Purkinje cell (primary cell): Measurements from ENCODE around the gene AP1S2. TPM values are rescaled to one million over a fixed set of nuclear protein-coding genes. Genes with fewer than 3 reads are reported as not detected.

Experiments used
- polyA plus RNA-seq: library from polyadenylated mRNA; unstranded; fragments of >200 nt; fragmentation: Nextera tagmentation; gene quantifications from 2 replicates; pipeline ENCODE4 v1.2.1, GENCODE V29; 2014

AP1S2 gene
- 54.0 and 57.7 TPM in 2 replicates for polyA plus RNA-seq

GRCh38 chrX:15854712-15855567 is at the start of gene AP1S2:
AP1S2 (minus strand) TSS chrX:15854813; CDS start chrX:15852524, 2,289 bp downstream.

GRCh38 chrX:15789979-15790768 is 64.4 kb downstream of the AP1S2 start, which contains the start of gene ZRSR2:
ZRSR2 (plus strand) TSS chrX:15790484; CDS start chrX:15790496, 12 bp downstream.

Other genes starting within 250 kb of the AP1S2 start
- gene CLTRN, start 190.0 kb downstream of the AP1S2 start, polyA plus RNA-seq, result 0.82 TPM in 1 of 2 replicates, not detected in the other
- 0.14 and 6.5 TPM in 2 replicates for gene CA5B, start 116.5 kb downstream of the AP1S2 start, polyA plus RNA-seq
- gene ZRSR2, start 64.3 kb downstream of the AP1S2 start, polyA plus RNA-seq, result 4.4 and 18.4 TPM in 2 replicates